Bronchial epithelial cell (primary cell): ENCODE data around the gene MGA. TPM values are rescaled to one million over a fixed set of nuclear protein-coding genes. Genes with fewer than 3 reads are reported as not detected.
"Not testable (repeated sequence)": the region's sequence is repeated elsewhere in the genome, so short reads cannot be mapped to it uniquely, and the experiment has no call there.

Experiments
- DNase-seq: peaks from one replicate; pipeline ENCODE4 v3.0.0-alpha.2; 2010; ENCODE audit warnings: low read depth
- FAIRE-seq: peaks from 2 replicates; lab custom pipeline; 2011; peaks lifted over from hg19 to GRCh38; lab: Jason Lieb, UNC
- H3K27me3 ChIP-seq: 2 replicates; pipeline ENCODE4 v1.5.1; 2011; ENCODE audit warnings: low read length; ENCODE audit not compliant: control insufficient read depth, insufficient read depth
- H3K36me3 ChIP-seq: 2 replicates; pipeline ENCODE4 v1.5.1; 2011; ENCODE audit warnings: low read length; ENCODE audit not compliant: control insufficient read depth, insufficient read depth
- H3K4me3 ChIP-seq: 2 replicates; pipeline ENCODE4 v1.5.1; 2011; ENCODE audit warnings: mild to moderate bottlenecking, low read depth, low read length, control low read depth
- total RNA-seq: library from RNA; depleted of rRNA; stranded (reverse); fragments of >200 nt; gene quantifications from 2 replicates; pipeline ENCODE4 v1.2.1, GENCODE V29; 2014
- TF ChIP-seq, protein P1 (sequence below): IDR thresholded peaks from 2 replicates; pipeline ENCODE4 v1.5.1; 2011; ENCODE audit warnings: mild to moderate bottlenecking, moderate library complexity, low read length, control low read depth, inconsistent platforms; ENCODE audit not compliant: insufficient read depth, severe bottlenecking

The MGA gene
- total RNA-seq, 1 donor from 2014 or later = 24.0 TPM

DNA sequence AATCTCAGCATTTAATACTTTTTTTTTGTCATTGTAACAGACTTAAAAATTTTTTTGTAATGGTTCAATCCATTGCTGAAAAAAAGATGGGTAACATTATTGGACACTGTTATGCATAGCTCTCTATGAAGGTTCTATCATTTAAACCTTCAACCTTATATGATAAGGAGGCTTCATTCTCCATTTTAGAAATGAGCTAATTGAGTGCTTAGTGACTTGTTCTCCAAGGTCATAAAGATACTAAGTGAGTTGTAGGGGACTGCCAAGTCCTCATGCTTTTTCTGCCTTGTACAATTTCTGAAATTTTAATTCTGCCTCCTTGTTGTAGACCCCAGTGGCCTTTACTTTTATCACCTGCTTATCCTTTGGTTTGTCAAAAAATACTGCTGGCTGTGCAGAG lies 56.7 kb downstream of the MGA start:
- H3K4me3 ChIP-seq = no peak overlapping the region
- peaks cover 2% of the 10 kb centered on the region for H3K36me3 ChIP-seq
- no peak for FAIRE-seq
- no peaks in the 10 kb centered on the region for H3K27me3 ChIP-seq
- TF ChIP-seq, protein P1, sequence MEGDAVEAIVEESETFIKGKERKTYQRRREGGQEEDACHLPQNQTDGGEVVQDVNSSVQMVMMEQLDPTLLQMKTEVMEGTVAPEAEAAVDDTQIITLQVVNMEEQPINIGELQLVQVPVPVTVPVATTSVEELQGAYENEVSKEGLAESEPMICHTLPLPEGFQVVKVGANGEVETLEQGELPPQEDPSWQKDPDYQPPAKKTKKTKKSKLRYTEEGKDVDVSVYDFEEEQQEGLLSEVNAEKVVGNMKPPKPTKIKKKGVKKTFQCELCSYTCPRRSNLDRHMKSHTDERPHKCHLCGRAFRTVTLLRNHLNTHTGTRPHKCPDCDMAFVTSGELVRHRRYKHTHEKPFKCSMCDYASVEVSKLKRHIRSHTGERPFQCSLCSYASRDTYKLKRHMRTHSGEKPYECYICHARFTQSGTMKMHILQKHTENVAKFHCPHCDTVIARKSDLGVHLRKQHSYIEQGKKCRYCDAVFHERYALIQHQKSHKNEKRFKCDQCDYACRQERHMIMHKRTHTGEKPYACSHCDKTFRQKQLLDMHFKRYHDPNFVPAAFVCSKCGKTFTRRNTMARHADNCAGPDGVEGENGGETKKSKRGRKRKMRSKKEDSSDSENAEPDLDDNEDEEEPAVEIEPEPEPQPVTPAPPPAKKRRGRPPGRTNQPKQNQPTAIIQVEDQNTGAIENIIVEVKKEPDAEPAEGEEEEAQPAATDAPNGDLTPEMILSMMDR = no peak
- no peak for DNase-seq

DNA sequence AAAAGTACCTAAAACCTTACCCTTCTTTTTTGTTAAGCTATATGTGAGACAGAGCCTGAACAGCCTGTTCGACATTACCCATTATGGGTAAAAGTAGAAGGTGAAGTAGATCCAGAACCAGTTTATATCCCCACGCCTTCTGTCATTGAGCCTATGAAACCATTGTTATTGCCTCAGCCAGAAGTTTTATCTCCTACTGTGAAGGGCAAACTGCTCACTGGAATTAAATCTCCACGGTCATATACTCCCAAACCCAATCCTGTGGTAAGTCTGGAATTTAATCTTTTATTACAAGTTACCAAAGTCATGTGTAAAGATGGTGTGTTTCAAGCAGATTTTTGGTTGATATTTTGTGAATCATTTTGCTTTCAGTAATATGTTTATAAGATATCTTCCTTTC lies 66.9 kb downstream of the MGA start:
- FAIRE-seq = no peak
- no peak for DNase-seq
- no peaks in the 10 kb centered on the region for H3K36me3 ChIP-seq
- H3K4me3 ChIP-seq = no peak overlapping the region
- TF ChIP-seq, protein P1 = no peak
- H3K27me3 ChIP-seq = no peaks in the 10 kb centered on the region

DNA sequence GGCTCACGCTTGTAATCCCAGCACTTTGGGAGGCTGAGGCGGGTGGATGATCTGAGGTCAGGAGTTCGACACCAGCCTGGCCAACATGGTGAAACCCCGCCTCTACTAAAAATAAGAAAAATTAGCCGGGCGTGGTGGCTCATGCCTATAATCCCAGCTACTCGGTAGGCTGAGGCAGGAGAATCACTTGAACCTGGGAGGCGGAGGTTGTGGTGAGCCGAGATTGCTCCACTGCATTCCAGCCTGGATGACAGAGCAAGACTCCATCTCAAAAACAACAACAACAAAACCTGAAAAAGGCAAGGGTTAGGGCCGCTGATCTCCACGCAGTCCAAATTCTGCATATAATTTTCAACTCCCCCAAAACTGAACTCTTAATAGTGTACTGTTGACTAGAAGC lies 67.9 kb downstream of the MGA start:
- FAIRE-seq, H3K4me3 ChIP-seq: not testable (repeated sequence)

DNA sequence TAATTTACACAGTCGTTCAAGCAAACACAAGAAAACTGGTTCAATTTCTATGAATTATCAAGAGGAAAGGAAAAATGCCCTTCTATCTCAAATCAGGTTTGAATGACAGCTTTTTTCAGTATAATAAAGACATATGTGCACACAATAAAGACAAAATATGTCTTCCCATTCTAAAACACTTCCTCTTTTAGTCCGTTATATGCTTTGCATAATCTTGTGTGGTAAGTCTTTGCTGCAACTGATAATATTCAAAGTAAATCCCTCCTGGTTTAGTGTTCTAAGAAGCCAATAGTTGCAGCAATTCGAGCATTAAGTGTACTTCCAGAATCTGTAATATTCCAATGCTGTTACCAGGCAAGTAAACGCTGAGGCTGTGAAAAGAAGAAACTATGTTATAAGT lies 70.3 kb downstream of the MGA start:
- DNase-seq (no peak), FAIRE-seq (no peak)
- TF ChIP-seq, protein P1 = no peak
- H3K36me3 ChIP-seq = no peaks in the 10 kb centered on the region
- H3K4me3 ChIP-seq = no peak overlapping the region
- H3K27me3 ChIP-seq = no peaks in the 10 kb centered on the region

More for the DNA sequence above, 67.9 kb downstream of the MGA start:
- H3K36me3 ChIP-seq, H3K27me3 ChIP-seq, DNase-seq: not testable (repeated sequence)

DNA sequence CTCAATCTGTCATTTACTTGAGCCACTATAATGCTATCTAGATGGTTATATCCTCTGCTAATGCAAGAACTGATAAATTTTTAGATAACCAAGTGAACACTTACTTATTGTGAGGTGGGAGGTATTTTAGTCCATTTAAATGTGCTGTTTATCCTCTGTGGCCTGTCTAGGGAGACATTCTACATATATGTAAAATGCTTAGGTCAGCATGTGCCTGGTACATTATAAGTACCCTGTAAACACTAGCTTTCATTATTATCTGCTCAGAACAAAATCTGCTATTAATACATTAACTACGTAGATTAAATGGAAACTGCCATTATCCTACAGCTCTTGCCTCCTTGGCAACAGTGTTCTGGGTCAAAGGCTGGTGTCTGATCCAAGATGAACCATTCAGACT lies 72.3 kb downstream of the MGA start:
- TF ChIP-seq, protein P1 = no peak
- no peak overlapping the region for H3K4me3 ChIP-seq

DNA sequence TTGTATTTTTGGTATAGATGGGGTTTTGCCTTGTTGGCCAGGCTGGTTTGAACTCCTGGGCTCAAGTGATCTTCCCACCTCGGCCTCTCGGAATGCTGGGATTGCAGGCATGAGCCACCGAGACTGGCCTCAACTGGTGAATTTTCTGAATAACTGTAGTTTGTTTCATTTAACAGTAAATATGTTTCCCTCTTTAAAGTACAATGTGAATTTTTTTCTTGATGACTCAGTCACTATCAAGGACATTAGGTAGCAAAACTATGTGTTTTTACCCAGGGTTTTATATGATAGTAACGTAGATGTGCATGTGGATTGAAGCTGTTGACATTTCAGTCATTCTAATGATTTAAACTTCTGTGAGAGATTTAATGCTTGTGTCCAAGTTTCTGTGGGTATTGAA lies 73.9 kb downstream of the MGA start:
- H3K36me3 ChIP-seq = peaks cover 5% of the 10 kb centered on the region
- no peaks in the 10 kb centered on the region for H3K27me3 ChIP-seq
- FAIRE-seq (no peak), DNase-seq (no peak)
- TF ChIP-seq, protein P1 = no peak
- H3K4me3 ChIP-seq = no peak overlapping the region

More for the DNA sequence above, 72.3 kb downstream of the MGA start:
- FAIRE-seq (no peak), DNase-seq (no peak)
- peaks cover 5% of the 10 kb centered on the region for H3K36me3 ChIP-seq
- no peaks in the 10 kb centered on the region for H3K27me3 ChIP-seq
